ENCODE data around the gene ITGAD.

DNA sequence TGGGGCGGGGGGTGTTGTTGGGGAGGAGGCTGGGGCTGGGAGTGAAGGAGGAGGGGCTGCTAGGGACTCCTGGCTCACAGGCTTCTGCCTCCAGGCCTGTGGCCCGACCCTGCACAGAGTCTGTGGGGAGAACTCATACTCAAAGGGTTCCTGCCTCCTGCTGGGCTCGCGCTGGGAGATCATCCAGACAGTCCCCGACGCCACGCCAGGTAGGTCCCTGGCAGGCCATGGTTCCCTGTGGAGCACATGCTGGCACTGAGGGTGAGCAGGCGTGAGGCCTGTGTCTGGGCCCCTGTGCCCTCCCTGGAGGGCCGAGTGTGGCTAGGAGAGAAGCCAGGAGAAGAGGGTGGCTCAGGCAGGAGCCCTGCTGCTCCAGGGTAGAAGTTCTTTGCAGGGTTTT is 4.6 kb downstream of the ITGAD start:
- TF ChIP-seq, protein P1, sequence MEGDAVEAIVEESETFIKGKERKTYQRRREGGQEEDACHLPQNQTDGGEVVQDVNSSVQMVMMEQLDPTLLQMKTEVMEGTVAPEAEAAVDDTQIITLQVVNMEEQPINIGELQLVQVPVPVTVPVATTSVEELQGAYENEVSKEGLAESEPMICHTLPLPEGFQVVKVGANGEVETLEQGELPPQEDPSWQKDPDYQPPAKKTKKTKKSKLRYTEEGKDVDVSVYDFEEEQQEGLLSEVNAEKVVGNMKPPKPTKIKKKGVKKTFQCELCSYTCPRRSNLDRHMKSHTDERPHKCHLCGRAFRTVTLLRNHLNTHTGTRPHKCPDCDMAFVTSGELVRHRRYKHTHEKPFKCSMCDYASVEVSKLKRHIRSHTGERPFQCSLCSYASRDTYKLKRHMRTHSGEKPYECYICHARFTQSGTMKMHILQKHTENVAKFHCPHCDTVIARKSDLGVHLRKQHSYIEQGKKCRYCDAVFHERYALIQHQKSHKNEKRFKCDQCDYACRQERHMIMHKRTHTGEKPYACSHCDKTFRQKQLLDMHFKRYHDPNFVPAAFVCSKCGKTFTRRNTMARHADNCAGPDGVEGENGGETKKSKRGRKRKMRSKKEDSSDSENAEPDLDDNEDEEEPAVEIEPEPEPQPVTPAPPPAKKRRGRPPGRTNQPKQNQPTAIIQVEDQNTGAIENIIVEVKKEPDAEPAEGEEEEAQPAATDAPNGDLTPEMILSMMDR (IDR thresholded peaks at IDR 0.05 in 8 of 11, conservative IDR thresholded peaks at IDR 0.05 in 3 of 11): no peak
- TF ChIP-seq POLR2A (IDR thresholded peaks at IDR 0.05): no peak
- TF ChIP-seq POLR2AphosphoS5 (IDR thresholded peaks at IDR 0.05): no peak
